ENCODE data around the gene SETBP1. TPM values are rescaled to one million over a fixed set of nuclear protein-coding genes. Genes with fewer than 3 reads are reported as not detected.

SETBP1 gene
- total RNA-seq, 1 experiment from 2014 or later: 14.0 TPM

- ChIA-PET POLR2A (ENCODE audit: low non-redundant PET) (no interaction called here), CTCF (no interaction called here)
- Histone ChIP-seq H3K4me3 (ENCODE audit: low read depth, low read length, poor library complexity, severe bottlenecking) (no peak overlapping the region), H3K4me1 (ENCODE audit: insufficient read depth, low read length, poor library complexity, severe bottlenecking) (no peaks in the 10 kb centered on the region), H3K36me3 (ENCODE audit: insufficient read depth, low read length, poor library complexity, severe bottlenecking) (no peaks in the 10 kb centered on the region), H3K27ac (ENCODE audit: low read depth, low read length, poor library complexity, severe bottlenecking) (no peak overlapping the region), H3K27me3 (replicated peaks; ENCODE audit: insufficient read depth, low read depth, low read length, poor library complexity) (no peaks in the 10 kb centered on the region), H3K9me3 (ENCODE audit: low read depth, low read length, poor library complexity, severe bottlenecking) (no peaks in the 10 kb centered on the region)
- intact Hi-C loops (cut with micrococcal nuclease; ENCODE audit: unreplicated experiment): no loop called here
- no peak for TF ChIP-seq EZH2 (IDR thresholded peaks at IDR 0.05; ENCODE audit: borderline replicate concordance, low read depth, low read length, poor library complexity, severe bottlenecking)
- no peak for TF ChIP-seq CTCF (conservative IDR thresholded peaks at IDR 0.05; ENCODE audit: low read depth, low read length)
- BruUV-seq (replicated peaks): no TSS peak
- no peak for DNase-seq (ENCODE audit: low spot score)
Measured at GRCh38 chr18:44941516-44941915, 260.8 kb downstream of the SETBP1 start.

- intact Hi-C loops (cut with micrococcal nuclease; ENCODE audit: unreplicated experiment): no loop called here
- H3K27ac ChIP-seq (ENCODE audit: low read depth, low read length, poor library complexity, severe bottlenecking): no peak overlapping the region
- CTCF ChIA-PET: no interaction called here
- H3K27me3 ChIP-seq (replicated peaks; ENCODE audit: insufficient read depth, low read depth, low read length, poor library complexity): no peaks in the 10 kb centered on the region
- no peak for DNase-seq (ENCODE audit: low spot score)
- no peaks in the 10 kb centered on the region for H3K9me3 ChIP-seq (ENCODE audit: low read depth, low read length, poor library complexity, severe bottlenecking)
- BruUV-seq (replicated peaks): no TSS peak
- TF ChIP-seq CTCF (conservative IDR thresholded peaks at IDR 0.05; ENCODE audit: low read depth, low read length) (no peak), EZH2 (IDR thresholded peaks at IDR 0.05; ENCODE audit: borderline replicate concordance, low read depth, low read length, poor library complexity, severe bottlenecking) (no peak)
- POLR2A ChIA-PET (ENCODE audit: low non-redundant PET): no interaction called here
- H3K36me3 ChIP-seq (ENCODE audit: insufficient read depth, low read length, poor library complexity, severe bottlenecking): no peaks in the 10 kb centered on the region
- no peak overlapping the region for H3K4me3 ChIP-seq (ENCODE audit: low read depth, low read length, poor library complexity, severe bottlenecking)
- H3K4me1 ChIP-seq (ENCODE audit: insufficient read depth, low read length, poor library complexity, severe bottlenecking): no peaks in the 10 kb centered on the region
Measured at GRCh38 chr18:44942073-44942472, 261.4 kb downstream of the SETBP1 start.

GRCh38 chr18:44943311-44943881 lies 262.7 kb downstream of the SETBP1 start:
- CTCF ChIA-PET: no interaction called here
- POLR2A ChIA-PET (ENCODE audit: low non-redundant PET): no interaction called here
- DNase-seq (ENCODE audit: low spot score): peak; percentile 42
- no peaks in the 10 kb centered on the region for H3K4me1 ChIP-seq (ENCODE audit: insufficient read depth, low read length, poor library complexity, severe bottlenecking)
- intact Hi-C loops (cut with micrococcal nuclease; ENCODE audit: unreplicated experiment): no loop called here
- no peak overlapping the region for H3K27ac ChIP-seq (ENCODE audit: low read depth, low read length, poor library complexity, severe bottlenecking)
- H3K27me3 ChIP-seq (replicated peaks; ENCODE audit: insufficient read depth, low read depth, low read length, poor library complexity): no peaks in the 10 kb centered on the region
- H3K4me3 ChIP-seq (ENCODE audit: low read depth, low read length, poor library complexity, severe bottlenecking): no peak overlapping the region
- no peaks in the 10 kb centered on the region for H3K9me3 ChIP-seq (ENCODE audit: low read depth, low read length, poor library complexity, severe bottlenecking)
- no peak for TF ChIP-seq EZH2 (IDR thresholded peaks at IDR 0.05; ENCODE audit: borderline replicate concordance, low read depth, low read length, poor library complexity, severe bottlenecking)
- TF ChIP-seq CTCF (conservative IDR thresholded peaks at IDR 0.05; ENCODE audit: low read depth, low read length): no peak
- BruUV-seq (replicated peaks): no TSS peak
- no peaks in the 10 kb centered on the region for H3K36me3 ChIP-seq (ENCODE audit: insufficient read depth, low read length, poor library complexity, severe bottlenecking)
